ENCODE results near the gene EFNA1. TPM values are rescaled to one million over a fixed set of nuclear protein-coding genes. Genes with fewer than 3 reads are reported as not detected.
A peak's percentile ranks its signal among the peaks of the same experiment; 100 is the strongest.

The EFNA1 gene
- total and polyA plus RNA-seq, 3 experiments from 2014 or later, result 0.16 to 1.3 (median 0.31) TPM

DNA sequence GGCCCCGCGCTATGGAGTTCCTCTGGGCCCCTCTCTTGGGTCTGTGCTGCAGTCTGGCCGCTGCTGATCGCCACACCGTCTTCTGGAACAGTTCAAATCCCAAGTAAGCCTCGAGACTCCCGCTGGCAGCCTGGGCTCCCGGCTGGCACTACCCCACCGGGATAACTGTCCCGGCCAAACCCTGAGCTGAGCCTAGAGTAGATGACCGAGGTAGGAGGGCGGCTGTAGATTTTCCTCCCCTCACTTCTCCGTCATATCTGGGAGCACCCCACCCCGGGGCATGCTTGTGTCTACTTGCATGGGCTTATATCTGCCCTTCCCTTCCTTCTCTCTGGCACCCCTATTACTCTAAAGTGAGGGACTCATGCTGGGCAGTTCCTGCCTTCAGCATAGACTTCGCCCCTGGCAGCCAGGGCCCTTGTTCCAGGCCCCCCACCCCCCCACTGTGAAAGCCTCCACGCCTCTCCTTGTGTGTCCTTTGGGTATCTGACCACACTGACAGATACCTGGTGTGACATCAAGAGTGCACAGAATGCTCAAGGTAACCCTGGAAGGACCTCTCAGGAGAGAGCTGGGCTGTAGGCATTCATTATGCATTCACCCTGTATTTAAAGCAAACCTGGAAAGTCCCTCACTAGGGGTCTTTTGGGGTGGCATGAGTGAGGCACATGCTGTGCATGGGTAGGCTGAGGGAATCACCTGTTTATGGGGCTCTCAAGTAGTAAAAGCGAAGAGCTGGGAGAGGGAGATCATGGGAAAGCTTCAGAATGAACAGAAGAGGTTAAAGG, 485 bp downstream of the EFNA1 start:
- peak overlapping the region; percentile 55 for H3K27ac ChIP-seq (ENCODE audit: low read depth, low read length)
- H3K27me3 ChIP-seq (ENCODE audit: insufficient read depth, low read length, poor library complexity, severe bottlenecking), result no peaks in the 10 kb centered on the region
- Mint-ChIP-seq H3K36me3 (no peaks in the 10 kb centered on the region), H3K27me3 (peaks cover 16 to 34% of the 10 kb centered on the region in 2 donors), H3K27ac (peak overlapping the region in 5 of 8 donors; percentile 13 to 71 (median 47)), H3K4me3 (peak overlapping the region; percentile 68 to 89 (median 79)), H3K9me3 (no peaks in the 10 kb centered on the region), H3K4me1 (peaks cover 23 to 30% (median 23%) of the 10 kb centered on the region in 3 donors)
- H3K4me1 ChIP-seq (ENCODE audit: insufficient read depth, low read length), result peaks cover 34% of the 10 kb centered on the region
- no peaks in the 10 kb centered on the region for H3K36me3 ChIP-seq (ENCODE audit: insufficient read depth, low read length)
- CTCF ChIA-PET, result interaction anchor here (0.9 to 3.0 kb wide), 6 partner anchors 15 to 67 kb away, joined by 3 to 12 read pairs (median 4); partner anchors contain the start of gene KRTCAP2
- peak overlapping the region; percentile 58 for H3K4me3 ChIP-seq (ENCODE audit: low read length)
- no peak for DNase-seq
- POLR2A ChIA-PET, result no interaction called here
- H3K9me3 ChIP-seq (ENCODE audit: low read length), result no peaks in the 10 kb centered on the region

DNA sequence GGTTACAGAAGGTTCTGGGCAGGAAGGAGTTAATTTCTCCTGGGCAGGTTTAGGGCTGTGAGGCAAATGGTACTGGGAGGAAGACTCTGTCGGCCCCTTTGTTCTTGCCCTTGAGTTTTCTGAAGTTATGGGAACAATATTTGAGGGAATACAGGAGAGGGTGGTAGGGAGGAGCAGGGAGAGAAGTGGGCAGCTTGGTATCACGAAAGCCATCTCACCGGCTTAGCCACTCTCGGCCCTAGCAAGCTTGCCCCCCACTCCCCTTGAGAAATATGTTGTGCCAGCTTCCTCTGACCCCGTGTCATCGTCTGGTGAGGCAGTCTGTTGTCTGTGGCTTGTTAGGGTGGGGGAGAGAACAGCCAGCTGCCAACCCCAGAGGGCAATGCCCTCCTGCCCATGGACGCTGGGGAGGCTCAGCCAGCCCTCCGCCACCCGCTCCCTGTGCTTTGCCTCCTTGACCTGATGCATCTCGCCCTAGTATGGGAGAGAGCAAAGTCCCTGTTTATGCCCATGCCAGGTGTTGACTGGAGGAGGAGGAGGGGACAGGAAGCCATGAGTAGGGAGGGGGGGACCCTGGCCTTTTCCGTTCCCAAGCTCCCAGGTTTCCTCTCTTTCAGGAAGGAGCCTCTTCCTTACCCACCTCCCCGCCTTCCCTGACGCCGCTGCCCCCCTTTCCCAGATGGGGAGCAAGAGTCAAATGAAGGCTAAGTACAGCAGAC, 1.2 kb downstream of the EFNA1 start:
- POLR2A ChIA-PET, result no interaction called here
- no peaks in the 10 kb centered on the region for H3K9me3 Mint-ChIP-seq
- peak in 1 of 5 donors; percentile 31 for DNase-seq
- Histone ChIP-seq H3K36me3 (ENCODE audit: insufficient read depth, low read length) (no peaks in the 10 kb centered on the region), H3K9me3 (ENCODE audit: low read length) (no peaks in the 10 kb centered on the region), H3K27me3 (ENCODE audit: insufficient read depth, low read length, poor library complexity, severe bottlenecking) (no peaks in the 10 kb centered on the region), H3K27ac (ENCODE audit: low read depth, low read length) (no peak overlapping the region), H3K4me3 (ENCODE audit: low read length) (peak overlapping the region; percentile 58), H3K4me1 (ENCODE audit: insufficient read depth, low read length) (peaks cover 34% of the 10 kb centered on the region)
- peaks cover 23 to 30% (median 23%) of the 10 kb centered on the region in 3 donors for H3K4me1 Mint-ChIP-seq
- no peaks in the 10 kb centered on the region for H3K36me3 Mint-ChIP-seq
- peak overlapping the region in 4 of 8 donors; percentile 13 to 81 (median 61) for H3K27ac Mint-ChIP-seq
- peak overlapping the region; percentile 68 to 89 (median 79) for H3K4me3 Mint-ChIP-seq
- CTCF ChIA-PET, result interaction anchor here (0.9 to 3.0 kb wide), 6 partner anchors 14 to 67 kb away, joined by 3 to 12 read pairs (median 4); partner anchors contain the start of gene KRTCAP2
- H3K27me3 Mint-ChIP-seq, result peaks cover 16 to 34% of the 10 kb centered on the region in 2 donors

DNA sequence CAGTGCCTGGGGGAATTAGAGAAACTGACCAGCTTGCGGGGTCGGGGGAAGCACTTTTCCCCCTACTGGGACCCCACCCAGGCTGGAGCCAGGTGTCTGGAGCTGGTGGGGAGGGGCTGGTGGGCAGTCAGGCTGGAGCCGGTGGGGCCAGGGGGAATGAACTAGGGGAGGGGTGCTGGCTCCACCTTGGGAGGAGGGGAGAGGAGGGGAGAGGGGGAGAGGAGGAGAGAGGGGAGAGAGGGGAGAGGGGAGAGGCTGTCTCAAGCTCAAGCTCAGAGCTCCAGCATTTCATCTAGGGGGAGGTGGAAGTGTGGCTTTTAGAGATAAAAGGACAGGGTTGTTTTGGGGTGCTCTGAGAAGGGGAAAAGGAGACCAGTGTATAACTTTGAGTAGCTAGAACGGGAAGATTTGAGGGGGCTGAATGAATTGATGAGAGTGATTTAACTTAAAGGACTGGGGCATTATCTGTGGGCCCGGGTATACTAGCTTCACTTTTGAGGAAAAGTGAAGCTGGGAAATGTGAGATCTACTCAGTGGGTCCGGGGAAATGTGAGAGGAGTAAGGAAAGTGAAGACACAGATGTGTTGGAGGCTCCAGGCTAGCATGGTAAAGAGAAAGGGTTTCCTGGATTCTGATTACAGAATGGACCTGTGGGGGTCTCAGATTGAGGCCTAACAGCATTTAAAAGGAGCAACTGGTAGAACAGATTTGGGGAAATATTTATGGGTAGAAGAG, 2.8 kb downstream of the EFNA1 start:
- Mint-ChIP-seq H3K27ac (peak overlapping the region in 2 of 8 donors; percentile 13 to 77), H3K36me3 (peaks cover 0 to 4% (median 0%) of the 10 kb centered on the region in 3 donors), H3K9me3 (no peaks in the 10 kb centered on the region), H3K4me3 (peak overlapping the region in 1 of 7 donors; percentile 37), H3K27me3 (peaks cover 16 to 31% of the 10 kb centered on the region in 2 donors), H3K4me1 (peaks cover 32 to 41% (median 33%) of the 10 kb centered on the region in 3 donors)
- CTCF ChIA-PET, result interaction anchor here (1.2 to 3.0 kb wide), 4 partner anchors 39 to 46 kb away, joined by 3 to 12 read pairs (median 6); partner anchors contain the start of gene KRTCAP2
- peaks cover 41% of the 10 kb centered on the region for H3K4me1 ChIP-seq (ENCODE audit: insufficient read depth, low read length)
- DNase-seq, result no peak
- peak overlapping the region; percentile 6 for H3K27ac ChIP-seq (ENCODE audit: low read depth, low read length)
- H3K9me3 ChIP-seq (ENCODE audit: low read length), result no peaks in the 10 kb centered on the region
- H3K36me3 ChIP-seq (ENCODE audit: insufficient read depth, low read length), result no peaks in the 10 kb centered on the region
- POLR2A ChIA-PET, result no interaction called here
- H3K27me3 ChIP-seq (ENCODE audit: insufficient read depth, low read length, poor library complexity, severe bottlenecking), result no peaks in the 10 kb centered on the region
- no peak overlapping the region for H3K4me3 ChIP-seq (ENCODE audit: low read length)

DNA sequence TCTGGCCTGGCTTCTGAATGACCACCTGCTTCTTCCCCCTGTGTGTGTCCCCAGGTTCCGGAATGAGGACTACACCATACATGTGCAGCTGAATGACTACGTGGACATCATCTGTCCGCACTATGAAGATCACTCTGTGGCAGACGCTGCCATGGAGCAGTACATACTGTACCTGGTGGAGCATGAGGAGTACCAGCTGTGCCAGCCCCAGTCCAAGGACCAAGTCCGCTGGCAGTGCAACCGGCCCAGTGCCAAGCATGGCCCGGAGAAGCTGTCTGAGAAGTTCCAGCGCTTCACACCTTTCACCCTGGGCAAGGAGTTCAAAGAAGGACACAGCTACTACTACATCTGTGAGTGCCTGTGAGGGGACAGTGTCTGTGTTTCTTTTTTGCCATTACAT, 3.6 kb downstream of the EFNA1 start:
- Mint-ChIP-seq H3K9me3 (no peaks in the 10 kb centered on the region), H3K36me3 (peaks cover 0 to 10% (median 0%) of the 10 kb centered on the region in 3 donors), H3K4me3 (peak overlapping the region in 2 of 7 donors; percentile 16 to 37), H3K4me1 (peaks cover 35 to 46% (median 38%) of the 10 kb centered on the region in 3 donors), H3K27ac (no peak overlapping the region), H3K27me3 (peaks cover 19 to 31% of the 10 kb centered on the region in 2 donors)
- no peak for DNase-seq
- ChIA-PET CTCF (interaction anchor here (1.2 to 1.9 kb wide), 3 partner anchors 9 to 46 kb away, joined by 3 to 9 read pairs (median 4); partner anchors contain the start of genes DPM3 and KRTCAP2), POLR2A (no interaction called here)
- Histone ChIP-seq H3K4me1 (ENCODE audit: insufficient read depth, low read length) (peaks cover 40% of the 10 kb centered on the region), H3K9me3 (ENCODE audit: low read length) (no peaks in the 10 kb centered on the region), H3K4me3 (ENCODE audit: low read length) (no peak overlapping the region), H3K27me3 (ENCODE audit: insufficient read depth, low read length, poor library complexity, severe bottlenecking) (no peaks in the 10 kb centered on the region), H3K27ac (ENCODE audit: low read depth, low read length) (no peak overlapping the region), H3K36me3 (ENCODE audit: insufficient read depth, low read length) (no peaks in the 10 kb centered on the region)

DNA sequence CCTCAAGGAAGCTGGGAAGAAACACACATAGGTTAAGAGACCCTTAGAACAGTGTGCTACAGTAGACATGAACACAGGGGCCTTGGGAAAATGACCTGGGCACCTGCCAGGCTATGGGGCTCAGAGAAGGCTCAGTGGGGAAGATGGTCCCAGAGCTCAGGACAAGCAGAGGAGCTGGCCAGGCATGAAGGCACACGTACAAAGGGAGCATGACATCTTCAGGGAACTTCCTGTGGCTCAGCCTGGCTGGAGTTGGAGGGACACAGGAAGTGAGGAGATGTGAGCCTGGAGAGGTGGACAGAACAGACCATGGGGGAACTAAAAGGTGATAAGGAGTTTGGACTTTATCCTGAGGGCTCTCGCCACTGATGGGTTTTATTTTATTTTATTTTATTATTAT, 4.2 kb downstream of the EFNA1 start:
- Mint-ChIP-seq H3K9me3 (no peaks in the 10 kb centered on the region), H3K27me3 (peaks cover 19 to 29% of the 10 kb centered on the region in 2 donors), H3K4me1 (peaks cover 35 to 46% (median 37%) of the 10 kb centered on the region in 3 donors), H3K27ac (peak overlapping the region in 3 of 8 donors; percentile 12 to 50 (median 33)), H3K4me3 (peak overlapping the region in 2 of 7 donors; percentile 16 to 37), H3K36me3 (peaks cover 0 to 12% (median 0%) of the 10 kb centered on the region in 3 donors)
- ChIA-PET POLR2A (no interaction called here), CTCF (interaction anchor here (1.2 to 1.9 kb wide), 3 partner anchors 8 to 47 kb away, joined by 3 to 9 read pairs (median 4); partner anchors contain the start of genes DPM3 and KRTCAP2)
- Histone ChIP-seq H3K36me3 (ENCODE audit: insufficient read depth, low read length) (no peaks in the 10 kb centered on the region), H3K9me3 (ENCODE audit: low read length) (no peaks in the 10 kb centered on the region), H3K27ac (ENCODE audit: low read depth, low read length) (no peak overlapping the region), H3K4me1 (ENCODE audit: insufficient read depth, low read length) (peaks cover 38% of the 10 kb centered on the region), H3K27me3 (ENCODE audit: insufficient read depth, low read length, poor library complexity, severe bottlenecking) (no peaks in the 10 kb centered on the region), H3K4me3 (ENCODE audit: low read length) (no peak overlapping the region)
- no peak for DNase-seq

DNA sequence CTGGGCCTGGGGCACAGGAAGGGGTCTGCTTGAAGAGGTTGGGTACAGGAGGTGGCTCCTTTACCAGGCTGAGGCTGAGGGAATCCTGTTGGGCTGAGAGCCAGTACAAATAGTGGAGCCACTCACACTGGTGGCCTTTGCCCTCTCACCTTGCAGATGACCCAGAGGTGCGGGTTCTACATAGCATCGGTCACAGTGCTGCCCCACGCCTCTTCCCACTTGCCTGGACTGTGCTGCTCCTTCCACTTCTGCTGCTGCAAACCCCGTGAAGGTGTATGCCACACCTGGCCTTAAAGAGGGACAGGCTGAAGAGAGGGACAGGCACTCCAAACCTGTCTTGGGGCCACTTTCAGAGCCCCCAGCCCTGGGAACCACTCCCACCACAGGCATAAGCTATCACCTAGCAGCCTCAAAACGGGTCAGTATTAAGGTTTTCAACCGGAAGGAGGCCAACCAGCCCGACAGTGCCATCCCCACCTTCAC, 6.2 kb downstream of the EFNA1 start:
- no peaks in the 10 kb centered on the region for H3K27me3 ChIP-seq (ENCODE audit: insufficient read depth, low read length, poor library complexity, severe bottlenecking)
- H3K4me1 ChIP-seq (ENCODE audit: insufficient read depth, low read length), result peaks cover 30% of the 10 kb centered on the region
- H3K9me3 ChIP-seq (ENCODE audit: low read length), result no peaks in the 10 kb centered on the region
- H3K27me3 Mint-ChIP-seq, result peaks cover 7 to 16% of the 10 kb centered on the region in 2 donors
- no peak for DNase-seq
- ChIA-PET POLR2A (interaction anchor here (1.2 to 1.4 kb wide), 2 partner anchors 48 to 49 kb away, joined by 3 read pairs; no protein-coding TSS in a partner anchor), CTCF (interaction anchor here (1.0 to 1.1 kb wide), 3 partner anchors 11 to 83 kb away, joined by 3 read pairs; partner anchors contain the start of gene ADAM15)
- H3K27ac Mint-ChIP-seq, result peak overlapping the region in 2 of 8 donors; percentile 8 to 94
- H3K4me1 Mint-ChIP-seq, result peaks cover 34 to 48% (median 42%) of the 10 kb centered on the region in 3 donors
- H3K27ac ChIP-seq (ENCODE audit: low read depth, low read length), result no peak overlapping the region
- H3K4me3 Mint-ChIP-seq, result peak overlapping the region in 4 of 7 donors; percentile 24 to 100 (median 95)
- H3K36me3 ChIP-seq (ENCODE audit: insufficient read depth, low read length), result no peaks in the 10 kb centered on the region
- H3K4me3 ChIP-seq (ENCODE audit: low read length), result no peak overlapping the region
- peaks cover 0 to 17% (median 1%) of the 10 kb centered on the region in 3 donors for H3K36me3 Mint-ChIP-seq
- no peaks in the 10 kb centered on the region for H3K9me3 Mint-ChIP-seq

DNA sequence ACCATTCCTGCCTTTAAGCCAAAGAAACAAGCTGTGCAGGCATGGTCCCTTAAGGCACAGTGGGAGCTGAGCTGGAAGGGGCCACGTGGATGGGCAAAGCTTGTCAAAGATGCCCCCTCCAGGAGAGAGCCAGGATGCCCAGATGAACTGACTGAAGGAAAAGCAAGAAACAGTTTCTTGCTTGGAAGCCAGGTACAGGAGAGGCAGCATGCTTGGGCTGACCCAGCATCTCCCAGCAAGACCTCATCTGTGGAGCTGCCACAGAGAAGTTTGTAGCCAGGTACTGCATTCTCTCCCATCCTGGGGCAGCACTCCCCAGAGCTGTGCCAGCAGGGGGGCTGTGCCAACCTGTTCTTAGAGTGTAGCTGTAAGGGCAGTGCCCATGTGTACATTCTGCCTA, 6.6 kb downstream of the EFNA1 start:
- Mint-ChIP-seq H3K27ac (peak overlapping the region; percentile 94 to 100 (median 99)), H3K4me1 (peaks cover 32 to 46% (median 41%) of the 10 kb centered on the region in 3 donors), H3K4me3 (peak overlapping the region; percentile 94 to 100 (median 97)), H3K36me3 (peaks cover 0 to 17% (median 1%) of the 10 kb centered on the region in 3 donors), H3K27me3 (peaks cover 7 to 12% of the 10 kb centered on the region in 2 donors), H3K9me3 (no peaks in the 10 kb centered on the region)
- Histone ChIP-seq H3K9me3 (ENCODE audit: low read length) (no peaks in the 10 kb centered on the region), H3K27me3 (ENCODE audit: insufficient read depth, low read length, poor library complexity, severe bottlenecking) (no peaks in the 10 kb centered on the region), H3K4me1 (ENCODE audit: insufficient read depth, low read length) (peaks cover 25% of the 10 kb centered on the region), H3K36me3 (ENCODE audit: insufficient read depth, low read length) (no peaks in the 10 kb centered on the region), H3K4me3 (ENCODE audit: low read length) (no peak overlapping the region), H3K27ac (ENCODE audit: low read depth, low read length) (no peak overlapping the region)
- ChIA-PET POLR2A (interaction anchor here (1.4 kb wide), 1 partner anchor 50 kb away, joined by 3 read pairs; no protein-coding TSS in a partner anchor), CTCF (interaction anchor here (1.0 to 1.2 kb wide), 4 partner anchors 11 to 83 kb away, joined by 3 to 8 read pairs (median 3); partner anchors contain the start of gene ADAM15)
- DNase-seq, result no peak
